Measurements from ENCODE around the gene OR7G2.

Gene OR7G2
- total RNA-seq = 0 reads per million in 4 experiments

GRCh38 chr19:9107375-9107774 lies at the start of gene OR7G2:
TSS of gene OR7G2 (minus strand) at chr19:9107475. CDS start at chr19:9103243, 4,232 bp downstream.
- no peak for DNase-seq

- no peak for DNase-seq
Measured at GRCh38 chr19:9156304-9156703, 49.0 kb upstream of the OR7G2 start.

- DNase-seq = no peak
Measured at GRCh38 chr19:9155591-9155990, 48.3 kb upstream of the OR7G2 start.

GRCh38 chr19:9151367-9151766 lies 44.1 kb upstream of the OR7G2 start:
- no peak for DNase-seq

- no peak for DNase-seq
Measured at GRCh38 chr19:9150650-9151049, 43.4 kb upstream of the OR7G2 start.

- no peak for DNase-seq
Measured at GRCh38 chr19:9149997-9150396, 42.7 kb upstream of the OR7G2 start.

- no peak for DNase-seq
Measured at GRCh38 chr19:9148697-9149096, 41.4 kb upstream of the OR7G2 start.

- DNase-seq = no peak
Measured at GRCh38 chr19:9146882-9147281, 39.6 kb upstream of the OR7G2 start.

- DNase-seq = no peak
Measured at GRCh38 chr19:9144920-9145319, 37.6 kb upstream of the OR7G2 start.

GRCh38 chr19:9140159-9140874 lies 33.0 kb upstream of the OR7G2 start, which contains the start of gene ZNF317:
TSS of gene ZNF317 (plus strand) at chr19:9140397. CDS start at chr19:9156017, 15,620 bp downstream.
- peak; percentile 84 for DNase-seq

GRCh38 chr19:9139609-9140158 lies 32.4 kb upstream of the OR7G2 start:
- no peak for DNase-seq

GRCh38 chr19:9132422-9132821 lies 25.1 kb upstream of the OR7G2 start:
- DNase-seq = no peak

- DNase-seq = no peak
Measured at GRCh38 chr19:9130965-9131364, 23.7 kb upstream of the OR7G2 start.

GRCh38 chr19:9128171-9128570 lies 20.9 kb upstream of the OR7G2 start:
- DNase-seq = no peak

- no peak for DNase-seq
Measured at GRCh38 chr19:9126900-9127405, 19.7 kb upstream of the OR7G2 start, which contains the start of gene OR7G3. TSS of gene OR7G3 (minus strand) at chr19:9126950. CDS start at chr19:9126950, 0 bp downstream.

GRCh38 chr19:9116547-9116946 lies 9.3 kb upstream of the OR7G2 start:
- DNase-seq = no peak

- DNase-seq = no peak
Measured at GRCh38 chr19:9115307-9115813, 8.1 kb upstream of the OR7G2 start, which contains the start of gene OR7G1. TSS of gene OR7G1 (minus strand) at chr19:9115763. CDS start at chr19:9115763, 0 bp downstream.

- no peak for DNase-seq
Measured at GRCh38 chr19:9109959-9110358, 2.7 kb upstream of the OR7G2 start.

- DNase-seq = no peak
Measured at GRCh38 chr19:9086761-9087160, 20.5 kb downstream of the OR7G2 start, which contains the start of gene OR1M1. TSS of gene OR1M1 (plus strand) at chr19:9087061. CDS start at chr19:9093245, 6,184 bp downstream.

- DNase-seq = no peak
Measured at GRCh38 chr19:9078651-9079050, 28.6 kb downstream of the OR7G2 start.

GRCh38 chr19:9076901-9077300 lies 30.4 kb downstream of the OR7G2 start:
- no peak for DNase-seq

GRCh38 chr19:9075064-9075949 lies 32.0 kb downstream of the OR7G2 start:
- no peak for DNase-seq

GRCh38 chr19:9073806-9074205 lies 33.5 kb downstream of the OR7G2 start:
- DNase-seq = no peak

Measured in effector CD8-positive, alpha-beta T cell (primary cell).